T follicular helper cell (primary cell): Measurements from ENCODE around the gene TMEM151A.
A peak's percentile ranks its signal among the peaks of the same experiment; 100 is the strongest.

Experiments
- DNase-seq: peaks from one replicate; pipeline ENCODE4 v3.0.0-alpha.2; 2020; ENCODE audit warnings: low read depth

Gene TMEM151A

DNA sequence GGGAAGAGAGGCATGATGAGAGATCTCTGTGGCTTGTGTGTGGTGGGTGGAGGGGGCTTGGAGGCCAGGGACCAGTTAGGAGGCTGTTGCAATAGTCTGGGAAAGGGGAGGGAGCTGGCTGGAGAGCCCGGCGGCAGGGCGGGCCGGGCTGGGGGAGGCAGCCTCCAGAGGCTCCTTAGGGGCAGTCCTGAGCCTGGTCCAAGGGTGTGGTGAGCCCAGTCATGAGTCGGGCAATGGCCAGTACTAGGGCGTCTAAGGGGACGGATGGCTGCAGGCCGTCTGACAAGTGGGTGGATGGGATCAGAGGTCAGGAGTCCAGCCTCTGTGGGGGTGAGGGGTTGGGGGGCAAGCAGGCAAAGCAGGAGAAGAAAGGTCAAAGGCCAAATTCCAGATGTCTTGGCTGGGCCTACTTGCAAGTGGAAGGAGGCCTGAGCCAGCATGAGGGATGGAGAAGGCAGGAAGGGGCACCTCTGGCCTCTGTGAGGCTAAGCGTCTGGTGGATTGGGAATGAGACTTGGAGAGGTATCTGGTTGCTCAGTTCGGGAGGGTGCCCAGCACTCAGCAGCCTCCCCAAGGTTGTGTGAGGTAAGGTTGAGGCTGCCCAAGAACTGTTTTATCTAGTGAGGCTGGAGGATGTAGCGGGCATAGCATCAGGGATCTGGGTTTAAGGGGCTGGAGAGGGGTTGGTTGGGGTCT, 31.2 kb downstream of the TMEM151A start:
- DNase-seq: no peak

DNA sequence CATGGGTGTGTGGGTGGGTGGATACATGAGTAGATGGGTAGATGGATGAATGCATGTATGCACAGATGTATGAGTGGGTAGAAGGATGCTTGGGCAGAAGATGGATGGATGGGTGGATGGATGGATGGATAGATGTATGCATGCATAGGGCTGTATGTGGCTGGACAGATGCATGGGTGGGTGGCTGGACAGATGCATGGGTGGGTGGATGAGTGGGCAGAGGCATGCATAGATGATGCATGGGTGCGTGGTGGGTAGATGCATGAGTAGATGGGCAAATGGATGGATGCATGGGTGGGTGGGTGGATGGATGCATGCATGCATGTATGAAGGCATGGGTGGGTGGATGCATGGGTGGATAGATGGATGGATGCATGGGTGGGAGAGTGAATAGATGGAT, 32.0 kb downstream of the TMEM151A start:
- no peak for DNase-seq

DNA sequence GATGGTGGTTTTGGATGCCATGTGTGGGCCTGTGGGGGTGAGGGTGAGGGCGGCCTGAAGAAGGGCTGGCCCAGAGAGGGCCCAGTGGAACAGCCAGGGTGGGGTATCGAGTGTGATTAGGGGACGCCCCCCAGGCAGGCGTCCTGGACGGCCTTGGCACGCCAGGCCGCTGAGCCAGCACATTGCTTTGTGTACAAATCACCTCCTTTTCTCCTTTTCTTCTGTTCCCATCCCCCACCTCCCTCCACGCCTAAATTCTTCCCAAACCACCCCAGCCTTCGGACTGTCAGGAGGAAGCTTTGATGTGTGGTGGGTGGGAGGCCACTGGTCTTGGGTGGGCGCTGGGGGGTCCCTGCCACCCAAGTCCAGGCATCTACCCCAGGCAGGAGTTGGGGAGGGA, 33.0 kb downstream of the TMEM151A start:
- DNase-seq: no peak

- no peak for DNase-seq
Observed at GRCh38 chr11:66325263-66325671, 33.6 kb downstream of the TMEM151A start.

DNA sequence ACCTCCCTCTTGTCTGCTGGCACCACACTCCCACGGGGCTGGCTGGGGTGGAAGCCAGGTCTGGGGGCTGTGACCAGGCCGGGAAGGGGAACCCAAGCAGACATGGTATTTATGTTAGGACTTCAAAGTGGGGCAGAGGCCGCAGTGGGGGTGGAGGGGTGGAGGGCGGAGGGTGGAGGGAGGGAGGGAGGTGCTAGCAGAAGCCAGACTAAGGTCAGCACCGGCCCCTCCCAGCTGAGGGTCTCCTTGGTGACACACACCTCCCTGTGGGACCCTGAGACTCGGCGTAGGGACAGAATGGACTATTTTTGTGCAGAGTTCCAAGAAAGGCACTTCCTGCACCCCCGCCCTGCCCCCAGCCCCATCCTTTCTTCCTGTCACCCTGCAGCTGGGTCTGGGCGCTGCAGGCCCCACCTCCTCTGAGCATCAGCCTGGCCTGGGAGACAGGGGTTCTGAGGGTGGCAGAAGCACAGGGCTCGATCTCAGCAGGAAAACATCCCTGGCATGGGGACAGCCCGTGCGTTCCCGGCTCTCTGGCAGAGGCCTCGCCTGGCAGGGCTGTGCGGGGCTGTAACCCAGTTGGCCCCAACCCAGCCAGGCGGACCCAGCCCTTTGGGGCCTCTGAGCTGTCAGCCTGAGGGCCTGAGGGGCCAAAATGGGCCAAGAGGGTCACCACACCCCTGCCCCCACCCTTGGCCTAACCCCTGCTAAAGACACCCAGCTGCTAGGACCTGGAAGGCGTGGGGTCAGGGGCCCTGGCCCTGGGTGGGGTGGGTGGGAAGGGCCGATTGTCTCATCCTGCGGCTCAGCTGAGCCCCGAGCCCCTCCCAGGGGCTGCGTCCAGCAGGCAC, 34.8 kb downstream of the TMEM151A start:
- no peak for DNase-seq

GRCh38 chr11:66327171-66328030, 35.7 kb downstream of the TMEM151A start:
- DNase-seq: no peak

- no peak for DNase-seq
Observed at GRCh38 chr11:66328031-66328301, 36.3 kb downstream of the TMEM151A start.

- peak; percentile 70 for DNase-seq
Observed at GRCh38 chr11:66328302-66329144, 36.8 kb downstream of the TMEM151A start.

DNA sequence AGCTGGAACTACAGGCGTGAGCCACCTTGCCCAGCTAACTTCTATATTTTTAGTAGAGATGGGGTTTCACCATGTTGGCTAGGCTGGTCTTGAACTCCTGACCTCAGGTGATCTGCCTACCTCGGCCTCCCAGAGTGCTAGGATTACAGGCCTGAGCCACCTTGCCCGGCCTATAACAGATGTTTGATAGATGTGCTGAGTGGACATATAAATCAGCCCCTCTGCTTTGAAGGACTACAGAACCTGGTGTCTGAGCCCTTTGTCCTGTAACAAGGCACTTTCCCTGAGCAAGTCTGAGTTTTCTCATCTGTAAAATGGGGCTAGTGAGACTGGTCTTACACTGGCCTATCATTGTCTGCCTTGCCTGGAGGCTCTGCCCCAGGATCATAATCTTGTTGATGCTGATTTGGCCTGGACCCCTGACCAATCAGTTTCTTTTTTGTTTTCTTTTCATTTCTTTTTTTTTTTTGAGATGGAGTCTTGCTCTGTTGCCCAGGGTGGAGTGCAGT, 37.5 kb downstream of the TMEM151A start:
- DNase-seq: no peak

DNA sequence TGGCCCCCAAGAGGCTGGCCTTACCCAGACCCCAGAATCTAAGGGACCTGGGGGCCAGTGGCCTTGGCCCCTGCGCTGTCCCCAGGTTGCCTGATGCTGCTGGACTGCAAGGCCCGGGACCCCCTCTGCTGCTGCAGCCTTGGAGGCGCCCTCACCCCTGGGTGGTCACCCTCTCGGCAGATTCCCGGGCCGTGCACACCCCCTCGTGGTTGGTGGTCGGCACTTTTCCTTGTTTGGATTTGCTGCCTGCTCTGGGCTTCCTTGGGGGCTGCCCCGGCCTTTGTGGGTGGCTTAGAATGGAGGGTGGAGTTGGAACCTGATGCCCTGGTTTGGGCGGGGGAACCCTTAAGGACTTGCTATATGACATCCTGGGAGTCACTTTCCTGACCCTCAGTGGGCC, 39.2 kb downstream of the TMEM151A start:
- no peak for DNase-seq

GRCh38 chr11:66331542-66332370, 40.1 kb downstream of the TMEM151A start:
- no peak for DNase-seq

- DNase-seq: no peak
Observed at GRCh38 chr11:66332371-66333219, 40.9 kb downstream of the TMEM151A start.

GRCh38 chr11:66333220-66333877, 41.7 kb downstream of the TMEM151A start:
- no peak for DNase-seq

- no peak for DNase-seq
Observed at GRCh38 chr11:66333896-66334604, 42.4 kb downstream of the TMEM151A start.

DNA sequence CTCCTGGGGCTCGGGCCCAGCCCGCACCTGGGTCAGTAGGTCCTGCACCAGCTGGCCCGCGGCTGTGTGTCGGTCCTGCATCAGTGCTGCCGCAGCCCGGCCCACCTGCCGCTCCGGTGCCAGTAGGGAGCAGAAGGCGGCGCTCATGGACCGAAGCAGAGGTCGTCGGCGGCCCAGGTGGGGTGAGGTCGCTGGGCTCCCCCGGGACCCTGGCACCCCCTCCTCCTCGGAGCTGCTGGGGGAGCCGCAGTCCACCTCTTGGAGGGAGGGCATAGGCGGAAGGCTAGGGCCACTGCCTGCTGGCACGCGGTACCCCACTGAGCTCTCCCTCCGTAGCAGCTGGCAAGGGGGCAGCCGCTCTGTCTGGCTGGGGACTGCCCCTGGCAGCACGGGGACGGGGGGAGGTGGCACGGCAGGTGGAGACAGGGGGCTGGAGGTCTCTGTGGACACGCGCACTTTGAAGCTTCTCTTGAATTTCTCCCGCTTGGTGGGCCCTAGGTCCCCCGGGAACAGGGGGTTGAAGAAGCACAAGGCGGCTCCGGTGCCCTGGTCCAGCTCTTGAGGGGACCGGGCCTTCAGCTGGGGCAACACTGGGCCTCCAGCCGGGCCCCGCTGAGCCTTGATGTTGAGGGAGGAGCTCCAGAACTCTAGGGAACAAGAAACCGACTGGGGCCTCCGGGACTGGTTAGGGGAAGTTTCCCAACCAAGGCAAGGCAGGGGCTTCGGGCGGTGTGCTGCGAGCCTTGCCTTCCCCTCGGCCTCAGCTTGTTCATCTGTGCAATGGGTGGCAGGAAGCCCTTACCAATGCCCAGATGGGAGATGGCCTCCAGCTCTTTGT, 43.1 kb downstream of the TMEM151A start:
- DNase-seq: no peak

DNA sequence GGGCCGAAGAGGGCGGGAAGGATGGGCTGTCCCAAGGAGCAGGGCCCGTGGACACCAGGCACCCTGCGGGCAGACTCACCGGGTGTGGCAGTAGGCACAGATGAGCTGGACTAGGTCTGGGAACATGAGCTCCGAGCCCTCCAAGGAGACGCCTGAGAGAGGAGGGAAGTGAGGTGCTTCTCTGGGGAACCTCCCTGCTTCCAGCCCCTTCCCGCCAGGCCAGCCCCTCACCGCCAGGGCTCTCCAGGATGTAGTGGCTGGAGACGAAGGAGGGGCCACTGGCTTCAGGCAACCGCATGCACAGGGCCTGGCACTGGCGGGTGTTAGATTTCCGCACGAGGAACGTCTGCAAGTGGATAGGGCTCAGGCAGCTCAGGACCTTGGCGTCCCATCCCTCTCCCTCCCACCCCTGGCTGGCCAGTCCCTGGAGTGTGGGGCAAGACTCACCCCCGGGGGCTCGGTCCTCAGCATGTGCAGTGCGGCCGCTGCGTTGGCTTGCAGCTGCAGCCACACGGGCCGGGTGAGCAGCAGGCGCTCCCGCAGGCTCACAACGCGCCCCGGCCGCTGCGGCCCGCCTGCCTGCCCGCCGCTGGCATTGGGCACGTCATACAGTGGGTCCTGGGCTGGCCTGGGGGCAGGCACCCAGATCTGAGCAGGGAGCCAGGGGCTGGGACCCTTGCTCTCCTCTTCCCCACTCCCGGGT, 44.0 kb downstream of the TMEM151A start:
- DNase-seq: no peak
